Skeletal muscle tissue (tissue), 4 donors: ENCODE measurements around the gene SLC43A1. TPM values are rescaled to one million over a fixed set of nuclear protein-coding genes. Genes with fewer than 3 reads are reported as not detected.
A peak's percentile ranks its signal among the peaks of the same experiment; 100 is the strongest.

Source experiments
- H3K27ac ChIP-seq: one replicate; pipeline ENCODE4 v1.7.0; 2013; ENCODE audit warnings: mild to moderate bottlenecking, low read depth, low read length, inconsistent platforms
- H3K27me3 ChIP-seq, 3 donors: one replicate each; pipeline ENCODE4 v1.7.0; 2013; ENCODE audit warnings: low read length in 3 of 3; ENCODE audit not compliant: control insufficient read depth in 3 of 3, insufficient read depth in 3 of 3
- H3K36me3 ChIP-seq, 3 donors: one replicate each; pipeline ENCODE4 v1.7.0; 2013; ENCODE audit warnings: low read length in 3 of 3; ENCODE audit not compliant: control insufficient read depth in 3 of 3, insufficient read depth in 3 of 3
- H3K4me1 ChIP-seq, 3 donors: one replicate each; pipeline ENCODE4 v1.7.0; 2013; ENCODE audit warnings: low read length in 3 of 3, mild to moderate bottlenecking in 3 of 3; ENCODE audit not compliant: control insufficient read depth in 3 of 3, insufficient read depth in 3 of 3
- H3K4me3 ChIP-seq, 3 donors: one replicate each; pipeline ENCODE4 v1.7.0; 2013; ENCODE audit warnings: low read length in 3 of 3
- H3K9ac ChIP-seq, 3 donors: one replicate each; pipeline ENCODE4 v1.7.0; 2013; ENCODE audit warnings: low read length in 3 of 3, mild to moderate bottlenecking in 3 of 3, moderate library complexity in 2 of 3, low read depth in 1 of 3
- H3K9me3 ChIP-seq, 3 donors: one replicate each; pipeline ENCODE4 v1.7.0; 2013; ENCODE audit warnings: low read length in 3 of 3; ENCODE audit not compliant: control insufficient read depth in 3 of 3
- total RNA-seq: library from RNA; depleted of rRNA; stranded (reverse); fragments of >200 nt; gene quantifications from one replicate; pipeline ENCODE4 v1.2.3, GENCODE V29; 2014
- donor health status: Osteomylitis.

SLC43A1 gene
- total RNA-seq, 1 donor from 2014 or later, result 18.3 TPM

DNA sequence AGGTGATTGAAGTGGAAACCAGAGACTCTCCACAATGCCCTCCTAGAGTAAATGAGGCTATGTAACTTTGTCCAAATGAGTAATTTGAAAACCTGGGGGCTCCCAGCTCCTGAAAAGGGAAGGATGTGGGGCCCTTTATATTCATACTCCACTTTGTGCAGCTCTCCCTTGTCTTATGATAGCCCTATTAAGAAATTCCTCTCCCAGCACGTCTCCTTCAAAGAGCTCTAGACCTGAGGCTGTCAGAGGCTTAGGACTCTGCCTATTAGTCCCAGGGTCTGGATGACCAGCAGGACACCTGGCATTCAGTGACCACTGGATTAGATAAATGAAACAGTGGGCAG, 2.1 kb downstream of the SLC43A1 start:
- peaks cover 0 to 6% (median 0%) of the 10 kb centered on the region in 3 donors for H3K36me3 ChIP-seq
- H3K9ac ChIP-seq, result no peak overlapping the region
- H3K27ac ChIP-seq, result no peak overlapping the region
- H3K27me3 ChIP-seq, result no peaks in the 10 kb centered on the region
- H3K4me1 ChIP-seq, result peaks cover 2 to 24% (median 4%) of the 10 kb centered on the region in 3 donors
- H3K9me3 ChIP-seq, result no peaks in the 10 kb centered on the region
- peak overlapping the region in 1 of 3 donors; percentile 14 for H3K4me3 ChIP-seq

DNA sequence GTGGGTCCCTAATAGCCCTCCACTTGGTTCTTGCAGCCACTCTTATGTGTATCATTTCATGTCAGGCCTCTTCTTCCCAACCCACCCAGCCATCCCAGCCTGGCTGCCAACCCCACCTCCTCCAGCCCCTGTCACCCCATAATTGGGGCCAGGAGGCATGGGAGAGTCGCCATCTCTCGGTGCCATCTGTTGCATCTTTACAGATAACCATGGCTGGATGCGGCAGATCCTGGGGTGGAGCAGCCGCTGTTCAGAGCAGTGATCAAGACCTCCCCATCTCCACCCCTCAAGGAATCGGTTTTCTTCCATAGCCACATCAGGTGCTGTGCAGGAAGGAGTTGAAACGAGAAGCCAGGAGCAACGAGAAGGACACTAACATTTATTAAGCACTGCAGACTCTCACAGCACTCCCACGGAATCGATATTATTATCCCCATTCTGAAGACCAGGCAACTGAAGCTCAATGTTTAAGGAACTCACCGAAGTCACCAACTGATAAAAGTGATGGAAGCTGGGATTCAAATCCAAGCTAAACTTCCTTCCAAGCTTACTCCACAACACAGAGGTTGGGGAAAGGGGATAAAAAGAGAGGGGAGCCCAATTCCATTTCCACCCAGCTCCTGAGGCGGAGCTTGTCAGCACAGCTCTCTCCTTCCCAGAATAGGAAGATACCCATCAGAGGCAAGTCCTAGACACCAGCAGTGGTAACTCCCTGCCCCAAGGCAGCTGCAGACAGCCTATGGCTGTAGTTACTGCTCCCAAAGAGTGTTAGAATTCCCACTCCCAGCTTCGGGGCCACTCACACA, 2.7 kb downstream of the SLC43A1 start:
- H3K27ac ChIP-seq, result no peak overlapping the region
- no peaks in the 10 kb centered on the region for H3K9me3 ChIP-seq
- no peak overlapping the region for H3K9ac ChIP-seq
- H3K36me3 ChIP-seq, result peaks cover 0 to 9% (median 0%) of the 10 kb centered on the region in 3 donors
- no peaks in the 10 kb centered on the region for H3K27me3 ChIP-seq
- peak overlapping the region in 1 of 3 donors; percentile 14 for H3K4me3 ChIP-seq
- H3K4me1 ChIP-seq, result peaks cover 2 to 24% (median 4%) of the 10 kb centered on the region in 3 donors

GRCh38 chr11:57511741-57512430, 3.6 kb downstream of the SLC43A1 start:
- Histone ChIP-seq H3K4me3 (no peak overlapping the region), H3K27ac (no peak overlapping the region), H3K9me3 (no peaks in the 10 kb centered on the region), H3K27me3 (no peaks in the 10 kb centered on the region), H3K36me3 (peaks cover 0 to 9% (median 0%) of the 10 kb centered on the region in 3 donors), H3K4me1 (peaks cover 2 to 24% (median 4%) of the 10 kb centered on the region in 3 donors), H3K9ac (no peak overlapping the region)

- H3K9me3 ChIP-seq, result no peaks in the 10 kb centered on the region
- peaks cover 0 to 16% (median 2%) of the 10 kb centered on the region in 3 donors for H3K36me3 ChIP-seq
- H3K27ac ChIP-seq, result no peak overlapping the region
These were observed 6.9 kb downstream of the SLC43A1 start for GRCh38 chr11:57508341-57509170.

GRCh38 chr11:57506522-57506921, 9.0 kb downstream of the SLC43A1 start:
- H3K4me3 ChIP-seq, result no peak overlapping the region
- H3K9ac ChIP-seq, result no peak overlapping the region
- H3K4me1 ChIP-seq, result peaks cover 0 to 8% (median 4%) of the 10 kb centered on the region in 3 donors
- no peaks in the 10 kb centered on the region for H3K9me3 ChIP-seq
- H3K27me3 ChIP-seq, result no peaks in the 10 kb centered on the region
- no peak overlapping the region for H3K27ac ChIP-seq
- peaks cover 0 to 15% (median 2%) of the 10 kb centered on the region in 3 donors for H3K36me3 ChIP-seq

More at GRCh38 chr11:57508341-57509170, 6.9 kb downstream of the SLC43A1 start:
- no peak overlapping the region for H3K9ac ChIP-seq
- peaks cover 0 to 5% (median 0%) of the 10 kb centered on the region in 3 donors for H3K4me1 ChIP-seq
- no peak overlapping the region for H3K4me3 ChIP-seq
- no peaks in the 10 kb centered on the region for H3K27me3 ChIP-seq

GRCh38 chr11:57504511-57504910, 11.0 kb downstream of the SLC43A1 start:
- H3K9ac ChIP-seq, result no peak overlapping the region
- peaks cover 0 to 18% (median 4%) of the 10 kb centered on the region in 3 donors for H3K36me3 ChIP-seq
- H3K9me3 ChIP-seq, result no peaks in the 10 kb centered on the region
- no peak overlapping the region for H3K4me3 ChIP-seq
- H3K27me3 ChIP-seq, result no peaks in the 10 kb centered on the region
- H3K4me1 ChIP-seq, result peaks cover 11 to 27% (median 23%) of the 10 kb centered on the region in 3 donors
- H3K27ac ChIP-seq, result no peak overlapping the region

GRCh38 chr11:57502870-57503269, 12.6 kb downstream of the SLC43A1 start:
- Histone ChIP-seq H3K27me3 (no peaks in the 10 kb centered on the region), H3K9me3 (no peaks in the 10 kb centered on the region), H3K4me3 (no peak overlapping the region), H3K36me3 (peaks cover 0 to 15% (median 4%) of the 10 kb centered on the region in 3 donors), H3K9ac (no peak overlapping the region), H3K27ac (no peak overlapping the region), H3K4me1 (peaks cover 21 to 38% (median 32%) of the 10 kb centered on the region in 3 donors)

- Histone ChIP-seq H3K4me3 (no peak overlapping the region), H3K27ac (no peak overlapping the region), H3K9me3 (no peaks in the 10 kb centered on the region), H3K4me1 (peaks cover 21 to 38% (median 32%) of the 10 kb centered on the region in 3 donors), H3K27me3 (no peaks in the 10 kb centered on the region), H3K9ac (peak overlapping the region in 1 of 3 donors; percentile 45), H3K36me3 (peaks cover 4 to 16% (median 5%) of the 10 kb centered on the region in 3 donors)
These were observed 13.1 kb downstream of the SLC43A1 start for GRCh38 chr11:57502376-57502775.

- Histone ChIP-seq H3K9ac (peak overlapping the region in 1 of 3 donors; percentile 45), H3K36me3 (peaks cover 4 to 20% (median 9%) of the 10 kb centered on the region in 3 donors), H3K27ac (no peak overlapping the region), H3K27me3 (no peaks in the 10 kb centered on the region), H3K9me3 (no peaks in the 10 kb centered on the region), H3K4me1 (peaks cover 21 to 38% (median 32%) of the 10 kb centered on the region in 3 donors), H3K4me3 (no peak overlapping the region)
These were observed 13.5 kb downstream of the SLC43A1 start for GRCh38 chr11:57501953-57502352.
